OCI-LY3 (cell line): ENCODE data around the gene OVOL2.

Experiments used
- EZH2phosphoT487 ChIP-seq: fragments of 200-600 bp; shearing (Covaris generic); IDR thresholded peaks from 2 replicates; pipeline ENCODE4 v1.6.1; 2018; ENCODE audit warnings: antibody characterized with exemption, mixed run types, low read depth
- TF ChIP-seq, protein P1 (sequence below): fragments of 200-600, 300-600 bp; sonication (generic); IDR thresholded peaks from 2 replicates; pipeline ENCODE4 v1.5.1; 2014; ENCODE audit warnings: antibody characterized with exemption, low read length, low read depth

DNA sequence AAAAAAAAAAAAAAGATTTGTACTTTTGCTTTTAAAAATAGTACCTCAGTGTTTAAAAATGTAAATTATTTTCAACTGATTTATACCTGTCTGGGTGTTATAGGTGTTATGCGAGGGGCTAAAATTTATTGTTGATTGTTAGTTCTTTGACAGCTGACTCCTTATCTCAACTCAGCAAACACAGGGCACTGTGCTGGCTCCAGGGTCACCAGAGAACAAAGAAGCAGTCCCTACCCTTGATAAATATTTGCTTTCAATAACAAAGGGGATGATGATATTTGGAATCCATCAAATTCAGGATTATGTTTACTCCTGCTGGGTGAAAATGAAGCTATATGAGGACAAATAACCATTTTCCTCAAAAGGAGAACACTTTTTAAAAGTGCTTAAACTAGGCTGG, 45.8 kb upstream of the OVOL2 start:
- TF ChIP-seq, protein P1, sequence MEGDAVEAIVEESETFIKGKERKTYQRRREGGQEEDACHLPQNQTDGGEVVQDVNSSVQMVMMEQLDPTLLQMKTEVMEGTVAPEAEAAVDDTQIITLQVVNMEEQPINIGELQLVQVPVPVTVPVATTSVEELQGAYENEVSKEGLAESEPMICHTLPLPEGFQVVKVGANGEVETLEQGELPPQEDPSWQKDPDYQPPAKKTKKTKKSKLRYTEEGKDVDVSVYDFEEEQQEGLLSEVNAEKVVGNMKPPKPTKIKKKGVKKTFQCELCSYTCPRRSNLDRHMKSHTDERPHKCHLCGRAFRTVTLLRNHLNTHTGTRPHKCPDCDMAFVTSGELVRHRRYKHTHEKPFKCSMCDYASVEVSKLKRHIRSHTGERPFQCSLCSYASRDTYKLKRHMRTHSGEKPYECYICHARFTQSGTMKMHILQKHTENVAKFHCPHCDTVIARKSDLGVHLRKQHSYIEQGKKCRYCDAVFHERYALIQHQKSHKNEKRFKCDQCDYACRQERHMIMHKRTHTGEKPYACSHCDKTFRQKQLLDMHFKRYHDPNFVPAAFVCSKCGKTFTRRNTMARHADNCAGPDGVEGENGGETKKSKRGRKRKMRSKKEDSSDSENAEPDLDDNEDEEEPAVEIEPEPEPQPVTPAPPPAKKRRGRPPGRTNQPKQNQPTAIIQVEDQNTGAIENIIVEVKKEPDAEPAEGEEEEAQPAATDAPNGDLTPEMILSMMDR: no peak
- no peak for TF ChIP-seq EZH2phosphoT487
